ENCODE measurements around the gene ACY1.
"Not testable (repeated sequence)": the region's sequence is repeated elsewhere in the genome, so short reads cannot be mapped to it uniquely, and the experiment has no call there.

Gene ACY1

DNA sequence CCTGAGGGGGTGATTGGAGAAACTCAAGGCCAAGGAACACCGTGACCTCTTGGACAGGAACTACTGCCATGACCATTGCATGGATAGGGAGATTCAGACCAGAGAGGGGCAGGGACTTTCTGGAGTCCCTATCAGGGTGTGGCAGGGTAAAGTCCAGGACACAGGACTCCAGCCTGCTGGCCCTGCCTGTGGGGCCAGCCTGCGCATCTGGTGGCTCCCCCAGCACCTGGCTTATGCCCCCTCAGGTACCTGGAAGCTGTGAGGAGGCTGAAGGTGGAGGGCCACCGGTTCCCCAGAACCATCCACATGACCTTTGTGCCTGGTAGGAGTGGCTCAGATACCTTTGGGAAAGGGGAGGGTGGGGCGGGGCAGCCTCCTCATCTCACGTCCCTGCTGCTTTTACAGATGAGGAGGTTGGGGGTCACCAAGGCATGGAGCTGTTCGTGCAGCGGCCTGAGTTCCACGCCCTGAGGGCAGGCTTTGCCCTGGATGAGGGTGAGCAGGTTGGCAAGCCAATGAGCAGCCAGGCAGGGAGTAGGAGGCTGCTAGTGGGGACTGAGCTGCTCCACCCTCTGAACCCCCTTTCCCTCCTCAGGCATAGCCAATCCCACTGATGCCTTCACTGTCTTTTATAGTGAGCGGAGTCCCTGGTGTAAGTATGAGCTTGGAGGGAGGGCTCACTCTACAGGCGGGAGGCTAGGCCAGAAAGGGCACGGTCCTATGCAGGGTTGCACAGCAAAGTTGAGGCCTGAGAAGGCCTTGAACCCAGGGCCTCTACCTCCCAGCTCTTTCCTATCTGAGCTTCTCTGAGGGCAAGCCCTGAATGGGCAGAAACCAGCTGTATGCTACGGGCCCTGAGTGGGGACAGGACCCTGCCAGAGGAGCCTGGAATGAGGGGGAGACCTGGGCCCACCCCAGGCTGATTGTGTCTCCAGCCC is 2.9 kb downstream of the ACY1 start:
- DNase-seq, result no peak

- no peak for DNase-seq
Measured at GRCh38 chr3:51987568-51987967, 4.2 kb downstream of the ACY1 start.

DNA sequence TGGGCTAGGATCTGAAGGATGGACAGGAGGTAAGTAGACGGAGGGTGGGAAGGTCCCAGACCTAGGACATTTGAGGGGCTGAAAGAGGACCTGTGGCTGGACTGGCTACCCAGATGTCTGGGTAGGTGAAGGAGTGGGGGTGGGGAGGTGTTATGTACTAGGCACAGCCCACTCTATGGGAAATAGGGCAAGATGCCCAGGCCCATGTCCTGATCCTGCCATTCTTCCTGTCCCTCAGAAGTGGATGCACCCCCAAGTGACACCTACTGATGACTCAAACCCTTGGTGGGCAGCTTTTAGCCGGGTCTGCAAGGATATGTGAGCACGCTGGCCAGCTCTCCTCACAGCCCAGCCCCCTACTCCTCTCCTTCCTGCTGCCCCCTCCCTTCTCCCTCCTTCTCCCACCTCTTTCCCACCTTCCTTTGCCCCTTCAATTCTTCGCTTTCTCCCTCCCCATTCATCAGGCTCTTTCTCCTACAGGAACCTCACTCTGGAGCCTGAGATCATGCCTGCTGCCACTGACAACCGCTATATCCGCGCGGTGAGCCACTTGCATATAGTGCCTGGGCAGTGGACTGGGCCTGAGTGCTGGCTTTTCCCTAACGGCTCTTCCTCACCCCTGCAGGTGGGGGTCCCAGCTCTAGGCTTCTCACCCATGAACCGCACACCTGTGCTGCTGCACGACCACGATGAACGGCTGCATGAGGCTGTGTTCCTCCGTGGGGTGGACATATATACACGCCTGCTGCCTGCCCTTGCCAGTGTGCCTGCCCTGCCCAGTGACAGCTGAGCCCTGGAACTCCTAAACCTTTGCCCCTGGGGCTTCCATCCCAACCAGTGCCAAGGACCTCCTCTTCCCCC is 5.2 kb downstream of the ACY1 start:
- no peak for DNase-seq

DNA sequence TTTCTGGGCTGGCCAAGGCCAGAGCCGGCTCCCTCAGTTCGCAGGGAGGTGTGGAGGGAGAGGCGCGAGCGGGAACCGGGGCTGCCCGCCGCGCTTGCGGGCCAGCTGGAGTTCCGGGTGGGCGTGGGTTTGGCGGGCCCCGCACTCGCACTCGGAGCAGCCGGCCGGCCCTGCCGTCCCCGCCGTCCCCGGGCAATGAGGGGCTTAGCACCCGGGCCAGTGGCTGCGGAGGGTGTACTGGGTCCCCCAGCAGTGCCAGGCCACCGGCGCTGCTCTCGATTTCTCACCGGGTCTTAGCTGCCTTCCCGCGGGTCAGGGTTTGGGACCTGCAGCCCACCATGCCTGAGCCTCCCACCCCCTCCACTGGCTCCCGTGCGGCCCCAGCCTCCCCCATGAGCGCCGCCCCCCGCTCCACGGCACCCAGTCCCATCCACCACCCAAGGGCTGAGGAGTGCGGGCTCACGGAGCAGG is 7.2 kb downstream of the ACY1 start:
- DNase-seq, result peak; percentile 41

DNA sequence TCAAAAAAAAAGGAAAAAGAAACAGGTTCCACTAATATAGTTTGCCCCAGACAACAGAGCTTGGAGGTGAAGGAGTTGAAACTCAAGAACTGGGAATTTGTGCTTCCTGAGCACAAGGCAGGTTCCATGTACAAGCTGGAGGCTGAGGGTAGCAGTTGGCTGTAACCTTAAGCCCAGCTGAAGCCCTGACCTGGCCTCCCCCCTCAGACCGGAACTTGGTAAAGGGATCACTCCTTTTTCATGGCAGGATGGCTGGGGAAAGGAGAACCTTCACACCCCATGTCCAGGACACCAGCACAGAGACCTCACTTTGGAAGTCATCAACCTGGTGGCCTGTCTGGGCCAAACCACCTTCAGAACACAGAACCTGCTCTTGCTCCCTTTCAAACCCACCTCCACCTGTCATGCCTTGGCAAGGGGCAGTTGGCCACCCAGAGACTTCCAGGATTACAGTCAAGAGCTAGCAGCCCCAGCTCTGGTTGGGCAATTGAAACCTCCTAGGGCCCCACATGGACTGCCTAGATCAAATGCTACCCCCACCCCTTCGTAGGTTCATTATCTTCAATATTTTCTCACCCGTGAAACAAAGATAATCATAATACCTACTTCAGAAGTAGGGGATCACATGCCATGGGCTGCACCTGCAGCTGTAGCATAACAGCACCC is 8.8 kb downstream of the ACY1 start:
- no peak for DNase-seq

GRCh38 chr3:51993657-51994056 is 10.3 kb downstream of the ACY1 start:
- not testable (repeated sequence) for DNase-seq

DNA sequence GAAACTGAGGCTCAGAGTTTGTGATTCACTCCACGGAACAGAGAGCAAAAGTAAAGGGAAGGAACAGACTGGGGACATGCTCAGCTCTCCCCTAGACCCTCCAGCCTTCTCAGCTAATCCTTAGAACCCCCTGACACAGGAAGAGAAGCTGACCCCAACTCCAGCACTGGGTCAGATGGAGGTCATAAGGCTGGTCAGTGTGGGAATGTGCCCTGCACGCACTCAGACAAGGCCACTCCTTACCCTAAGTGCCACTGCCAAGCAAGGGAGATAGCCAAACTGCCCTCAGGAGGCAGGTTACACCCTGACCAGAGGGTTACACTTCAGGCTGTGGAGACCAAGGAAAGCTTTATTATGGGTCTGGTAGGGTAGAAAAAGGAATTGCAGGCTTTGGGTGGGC is 11.2 kb downstream of the ACY1 start:
- DNase-seq, result no peak

DNA sequence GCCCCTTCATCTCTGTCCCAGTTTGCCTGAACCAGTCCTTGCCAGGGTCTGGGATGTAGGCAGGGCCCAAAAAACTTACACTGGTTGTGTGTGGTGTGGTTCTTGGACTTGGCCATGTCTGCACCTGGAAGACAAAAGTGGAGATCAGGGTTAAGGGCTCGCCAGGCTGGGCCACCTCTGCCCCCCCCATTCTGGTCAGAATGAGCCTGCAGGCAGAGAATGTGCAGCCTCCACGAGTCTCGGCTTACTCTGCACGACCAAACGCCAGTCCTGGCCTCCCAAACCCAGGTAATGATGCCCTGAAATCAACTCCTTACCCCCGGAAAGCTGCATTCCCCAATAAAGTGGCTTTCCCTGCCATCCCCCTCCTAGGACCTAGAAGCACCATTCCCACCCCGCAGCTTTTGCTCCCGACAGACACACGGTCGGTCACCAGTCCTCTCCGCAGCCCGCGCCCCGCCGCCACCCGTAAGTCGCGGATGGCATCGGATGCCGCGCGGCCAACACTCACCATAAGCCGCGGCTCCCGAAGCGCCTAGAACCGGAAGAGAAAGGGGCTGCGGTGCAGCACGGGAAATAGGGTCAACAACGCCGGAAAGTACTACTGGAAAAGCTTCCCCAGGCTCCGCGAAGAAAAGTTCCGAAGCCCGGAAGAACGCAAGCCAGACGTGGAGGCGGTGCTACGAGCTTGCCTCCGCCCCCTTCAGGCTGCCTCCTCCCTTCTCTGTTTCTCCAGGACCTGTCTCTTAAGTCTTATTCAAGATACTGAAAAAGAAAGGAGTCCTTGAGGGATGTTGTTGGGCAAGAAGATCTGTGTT is 12.2 kb downstream of the ACY1 start, which contains the start of gene RPL29:
Gene RPL29 (minus strand): TSS at position 550 of the 818 bp plus-strand sequence. CDS start 434 bp downstream, at position 116.
- DNase-seq, result peak; percentile 96

DNA sequence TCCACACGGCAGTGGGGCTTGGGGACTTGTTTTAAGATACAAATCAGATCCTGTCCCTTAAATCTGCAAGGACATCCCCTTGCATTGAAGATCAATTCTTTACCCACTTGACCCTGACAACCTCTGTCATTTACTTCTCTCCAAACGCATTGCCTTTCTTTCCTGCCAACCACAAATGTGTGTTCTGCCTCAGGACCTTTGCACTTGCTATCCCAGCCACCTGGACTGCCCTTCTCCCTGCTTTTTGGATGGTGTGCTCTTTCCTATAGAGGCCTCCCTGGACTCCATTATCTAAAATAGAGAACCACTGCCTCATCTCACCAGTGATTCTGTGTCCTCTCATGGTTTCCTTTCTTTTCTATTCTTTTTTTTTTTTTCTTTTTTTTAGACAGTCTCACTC is 13.8 kb downstream of the ACY1 start:
- DNase-seq, result no peak

GRCh38 chr3:51997935-51998596 is 14.7 kb downstream of the ACY1 start:
- DNase-seq, result peak; percentile 88

GRCh38 chr3:51998774-51999173 is 15.4 kb downstream of the ACY1 start:
- no peak for DNase-seq

DNA sequence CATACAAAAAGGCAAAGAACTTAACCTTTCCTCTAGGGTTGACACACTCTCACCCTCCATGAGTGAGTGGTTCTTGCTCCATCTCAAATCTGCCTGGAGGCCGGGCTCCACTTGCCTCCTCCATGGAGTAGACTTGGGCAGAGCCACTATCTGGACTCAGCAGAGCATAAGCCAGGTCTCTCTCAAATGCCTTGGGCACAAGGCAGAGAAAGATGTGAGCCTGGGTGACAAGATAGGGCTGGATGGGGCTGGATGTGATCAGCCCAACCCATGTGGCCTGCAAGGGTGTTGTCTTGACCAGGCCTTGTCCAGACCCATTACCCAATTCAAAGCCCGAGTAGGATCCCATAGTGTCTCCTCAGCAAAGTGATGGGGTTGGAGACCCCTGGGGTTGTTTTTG is 16.5 kb downstream of the ACY1 start:
- no peak for DNase-seq

GRCh38 chr3:52001443-52001974 is 18.2 kb downstream of the ACY1 start:
- DNase-seq, result peak; percentile 92

- no peak for DNase-seq
Measured at GRCh38 chr3:52002748-52003147, 19.4 kb downstream of the ACY1 start.

DNA sequence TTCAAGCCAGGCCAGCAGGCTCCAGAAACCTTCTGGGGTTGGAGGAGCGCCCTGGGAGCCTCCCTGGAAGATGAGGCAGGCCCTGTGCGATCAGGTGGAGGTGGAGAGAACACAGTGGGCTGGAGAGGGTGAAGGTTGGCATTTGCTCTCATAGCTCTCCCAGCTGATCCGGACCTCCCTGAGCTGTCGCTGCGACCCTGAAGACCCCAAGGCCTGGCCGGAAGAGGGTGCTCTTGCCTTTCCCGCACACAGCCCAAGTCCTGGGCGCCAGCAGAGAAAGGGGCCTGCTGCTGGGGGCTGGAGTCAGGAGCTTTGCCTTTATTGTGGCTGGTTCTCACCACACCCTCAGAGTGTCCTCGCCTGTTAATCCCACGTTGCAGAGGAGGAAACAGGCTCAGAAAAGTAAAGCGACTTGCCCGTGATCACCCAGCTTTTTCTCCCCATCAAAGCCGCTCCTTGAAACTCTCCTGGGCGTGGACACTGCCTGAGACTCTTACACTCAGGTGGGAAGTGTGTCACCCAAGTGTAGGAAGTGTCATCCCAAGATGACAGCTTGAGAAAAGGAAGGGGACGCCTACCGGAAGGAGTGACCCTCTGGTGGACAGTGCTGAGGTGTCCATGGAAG is 20.9 kb downstream of the ACY1 start:
- DNase-seq, result peak; percentile 83

DNA sequence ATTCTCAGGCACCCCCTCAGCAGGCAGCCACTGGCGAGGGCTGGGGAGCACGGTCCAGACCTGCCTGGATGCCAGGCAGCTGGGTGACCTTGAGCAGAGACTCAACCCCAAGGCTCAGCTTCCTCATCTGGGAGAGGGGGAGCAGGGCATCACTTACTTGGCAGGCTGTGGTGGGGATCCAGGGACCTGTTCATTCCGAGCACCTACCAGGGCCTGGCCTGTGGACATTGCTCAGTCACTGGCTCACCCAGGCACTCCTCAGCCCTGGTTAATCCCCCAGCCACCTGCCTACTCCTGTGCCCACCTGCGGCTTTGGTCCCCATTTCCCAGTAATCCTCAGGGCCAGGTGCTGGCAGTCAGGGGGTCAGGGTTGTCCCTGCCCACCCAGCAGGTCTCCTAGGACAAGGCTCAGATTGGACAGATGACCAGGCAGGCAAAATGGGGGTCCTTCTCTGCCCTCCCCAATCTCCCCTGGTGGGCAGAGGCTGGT is 21.6 kb downstream of the ACY1 start:
- DNase-seq, result no peak

DNA sequence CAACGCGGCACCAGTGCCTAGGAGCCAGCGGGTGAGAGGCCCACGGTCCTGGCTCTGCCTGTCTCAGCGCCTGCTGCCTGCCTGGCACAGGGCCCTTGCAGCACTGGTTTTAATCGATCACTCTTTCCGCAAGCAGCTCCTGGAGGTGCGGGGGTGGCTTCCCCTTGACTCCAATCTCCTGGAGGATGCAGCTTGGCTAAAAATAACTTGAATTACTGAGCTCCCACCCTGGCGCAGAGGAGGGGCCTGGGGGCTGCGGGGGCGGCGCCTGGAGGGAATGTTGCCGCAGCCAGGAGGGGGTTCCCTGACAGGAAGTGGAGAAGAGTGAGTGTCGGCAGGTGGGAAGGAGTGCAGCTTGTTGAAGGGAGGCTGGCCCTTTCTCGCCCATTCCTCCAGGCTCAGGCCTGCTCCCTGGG is 22.2 kb downstream of the ACY1 start:
- peak; percentile 82 for DNase-seq

DNA sequence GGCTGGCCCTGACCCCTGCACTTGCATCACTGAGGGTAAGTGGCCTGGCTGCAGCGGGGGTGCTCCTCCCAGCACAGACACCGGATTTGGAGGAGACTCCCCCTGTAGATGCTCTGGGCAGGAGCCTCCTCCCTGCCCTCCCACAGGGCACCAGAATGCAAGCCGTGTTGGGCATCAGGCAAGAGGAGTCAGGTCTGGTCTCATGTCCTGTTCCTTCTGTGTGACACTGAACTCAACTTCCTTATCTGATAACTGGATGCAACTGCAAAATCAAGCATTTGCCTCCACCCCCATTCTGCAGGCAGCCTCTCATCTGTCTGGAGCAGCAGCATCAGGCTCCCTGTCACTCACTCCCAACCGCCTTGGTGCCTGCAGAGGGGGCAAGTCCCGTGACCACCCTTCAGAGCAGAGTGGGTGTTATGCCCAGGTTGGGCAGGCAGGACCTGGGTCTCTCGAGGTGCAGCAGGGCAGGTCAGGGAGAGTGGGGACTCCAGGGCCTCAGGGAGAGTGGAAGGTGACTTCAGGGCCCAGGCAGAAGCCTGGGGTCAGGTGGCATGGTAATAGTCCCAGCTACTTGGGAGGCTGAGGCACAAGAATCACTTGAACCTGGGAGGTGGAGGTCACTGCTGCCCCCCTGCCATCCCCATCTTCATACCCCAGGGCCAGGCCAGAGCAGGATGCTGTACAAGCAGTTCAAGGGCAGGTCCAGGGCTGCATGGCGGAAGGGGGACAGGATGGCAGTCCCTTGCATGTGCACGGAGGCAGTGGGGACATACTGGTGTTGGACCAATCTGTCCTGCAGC is 22.9 kb downstream of the ACY1 start:
- DNase-seq, result no peak

- DNase-seq, result no peak
Measured at GRCh38 chr3:52006820-52007133, 23.4 kb downstream of the ACY1 start.

DNA sequence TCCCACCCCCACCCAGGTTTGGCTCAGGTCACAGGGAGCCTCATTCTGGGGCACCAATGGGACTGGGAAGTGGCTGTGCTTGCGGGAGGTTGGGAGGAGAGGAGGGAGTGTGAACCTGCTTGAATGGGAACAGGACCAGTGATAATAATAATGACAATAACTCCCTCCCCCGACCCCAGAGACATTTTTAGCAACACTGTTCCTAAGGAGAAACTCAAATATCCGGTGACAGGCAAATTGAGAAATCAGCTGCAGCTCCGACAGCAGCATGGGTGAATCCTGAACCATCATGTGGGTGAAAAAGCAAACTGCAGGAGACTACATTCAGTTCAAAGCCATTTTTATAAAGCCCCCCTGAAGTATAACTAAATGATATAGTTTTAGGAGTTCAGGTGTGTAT is 24.0 kb downstream of the ACY1 start:
- no peak for DNase-seq
